IMR-90 (cell line): ENCODE measurements around the gene SEPSECS. TPM values are rescaled to one million over a fixed set of nuclear protein-coding genes. Genes with fewer than 3 reads are reported as not detected.

Source experiments
- ATAC-seq: fragments of 200-7000 bp; cut with Tn5 transposase; 2 replicates; pipeline ENCODE4 v1.9.1; 2020; ENCODE audit warnings: low read depth, mild to moderate bottlenecking, moderate library complexity
- BruUV-seq: library from RNA; stranded (reverse); fragments of 400-500 nt; replicated peaks from 2 replicates; lab custom pipeline; 2021; lab: Mats Ljungman, UMichigan
- CTCF ChIA-PET: fragments of 300-600 bp; formaldehyde crosslinking; extraction: SDS; loops from one replicate; lab custom pipeline; 2021; ENCODE audit warnings: antibody characterized with exemption; lab: Yijun Ruan, JAX
- POLR2A ChIA-PET: fragments of 300-600 bp; sonication (Branson Sonifier 250); formaldehyde crosslinking; loops from one replicate; lab custom pipeline; 2022; ENCODE audit warnings: antibody characterized with exemption; ENCODE audit not compliant: unreplicated experiment; lab: Charles Lee
- DNase-seq: peaks from one replicate; pipeline ENCODE4 v3.0.0; 2013
- H2AFZ ChIP-seq: replicated peaks from 2 replicates; pipeline ENCODE3; 2013; ENCODE audit warnings: low read length, mild to moderate bottlenecking; ENCODE audit not compliant: poor library complexity
- H2AK5ac ChIP-seq: 2 replicates; pipeline ENCODE4 v1.6.1; 2013; ENCODE audit warnings: low read depth, low read length, inconsistent platforms
- H2AK9ac ChIP-seq: replicated peaks from 2 replicates; pipeline ENCODE3; 2013; ENCODE audit warnings: mild to moderate bottlenecking, low read depth, low read length, moderate library complexity; ENCODE audit not compliant: poor library complexity
- H2BK120ac ChIP-seq: 2 replicates; pipeline ENCODE4 v1.6.1; 2013; ENCODE audit warnings: low read depth, low read length, inconsistent platforms
- H2BK15ac ChIP-seq: 3 replicates; pipeline ENCODE4 v1.6.1; 2013; ENCODE audit warnings: low read depth, low read length, inconsistent platforms
- H2BK20ac ChIP-seq: 2 replicates; pipeline ENCODE4 v1.6.1; 2013; ENCODE audit warnings: low read depth, mild to moderate bottlenecking, inconsistent platforms, low read length, moderate library complexity
- H2BK5ac ChIP-seq: 2 replicates; pipeline ENCODE4 v1.6.1; 2013; ENCODE audit warnings: mild to moderate bottlenecking, low read depth, low read length, inconsistent platforms; ENCODE audit not compliant: poor library complexity, severe bottlenecking
- H3K14ac ChIP-seq: replicated peaks from 2 replicates; pipeline ENCODE4 v1.6.1; 2013; ENCODE audit warnings: low read depth, low read length, inconsistent platforms
- H3K18ac ChIP-seq: 2 replicates; pipeline ENCODE4 v1.6.1; 2013; ENCODE audit warnings: low read depth, low read length, control low read depth
- H3K23ac ChIP-seq: 2 replicates; pipeline ENCODE4 v1.6.1; 2013; ENCODE audit warnings: low read depth, low read length, inconsistent platforms
- H3K27ac ChIP-seq: 2 replicates; pipeline ENCODE4 v1.5.1; 2013; ENCODE audit warnings: mild to moderate bottlenecking, control low read depth, low read length; ENCODE audit not compliant: insufficient read depth
- H3K27me3 ChIP-seq: 2 replicates; pipeline ENCODE4 v1.6.1; 2013; ENCODE audit warnings: low read length; ENCODE audit not compliant: control insufficient read depth, insufficient read depth
- H3K36me3 ChIP-seq: 2 replicates; pipeline ENCODE4 v1.6.1; 2013; ENCODE audit warnings: low read length, mixed read lengths; ENCODE audit not compliant: control insufficient read depth, insufficient read depth
- H3K4ac ChIP-seq: 2 replicates; pipeline ENCODE4 v1.6.1; 2013; ENCODE audit warnings: low read depth, low read length, inconsistent platforms
- H3K4me1 ChIP-seq: 2 replicates; pipeline ENCODE4 v1.6.1; 2013; ENCODE audit warnings: low read length, mixed read lengths; ENCODE audit not compliant: control insufficient read depth, insufficient read depth
- H3K4me2 ChIP-seq: 2 replicates; pipeline ENCODE4 v1.6.1; 2013; ENCODE audit warnings: low read depth, mild to moderate bottlenecking, control low read depth, low read length, moderate library complexity
- H3K4me3 ChIP-seq: 2 replicates; pipeline ENCODE4 v1.5.1; 2013; ENCODE audit warnings: low read depth, mild to moderate bottlenecking, control low read depth, low read length, moderate library complexity; ENCODE audit not compliant: insufficient read depth
- H3K56ac ChIP-seq: 2 replicates; pipeline ENCODE4 v1.6.1; 2013; ENCODE audit warnings: low read length, inconsistent platforms; ENCODE audit not compliant: insufficient read depth; ENCODE audit errors: extremely low read depth
- H3K79me1 ChIP-seq, 2 experiments: 2 replicates each; pipeline ENCODE4 v1.6.1; 2013; ENCODE audit warnings: low read length in 2 of 2, inconsistent platforms in 1 of 2, low read depth in 1 of 2
- H3K9ac ChIP-seq: 2 replicates; pipeline ENCODE4 v1.6.1; 2013; ENCODE audit warnings: low read depth, low read length, control low read depth
- H3K9me1 ChIP-seq: 2 replicates; pipeline ENCODE4 v1.6.1; 2013; ENCODE audit warnings: low read length, inconsistent platforms; ENCODE audit not compliant: insufficient read depth
- H3K9me3 ChIP-seq: 2 replicates; pipeline ENCODE4 v1.6.1; 2013; ENCODE audit warnings: low read length; ENCODE audit not compliant: control insufficient read depth, insufficient read depth
- H4K20me1 ChIP-seq: 2 replicates; pipeline ENCODE4 v1.6.1; 2013; ENCODE audit warnings: low read length, inconsistent platforms; ENCODE audit not compliant: insufficient read depth
- H4K5ac ChIP-seq: 2 replicates; pipeline ENCODE4 v1.6.1; 2013; ENCODE audit warnings: mild to moderate bottlenecking, low read depth, low read length, control low read depth
- H4K8ac ChIP-seq, 2 experiments: 2 replicates each; pipeline ENCODE4 v1.6.1; 2013; ENCODE audit warnings: low read depth in 2 of 2, low read length in 2 of 2, control low read depth in 1 of 2, inconsistent platforms in 1 of 2
- H4K91ac ChIP-seq: 2 replicates; pipeline ENCODE4 v1.6.1; 2013; ENCODE audit warnings: low read depth, low read length, inconsistent platforms; ENCODE audit not compliant: insufficient read depth
- BHLHE40 ChIP-seq: fragments of 150-350 bp; IDR thresholded peaks from 2 replicates; pipeline ENCODE4 v1.6.1; 2016; ENCODE audit warnings: mild to moderate bottlenecking, low read depth, low read length
- FOS ChIP-seq: fragments of 150-350 bp; IDR thresholded peaks from 2 replicates; pipeline ENCODE4 v1.6.1; 2016; ENCODE audit warnings: low read depth, low read length
- MAZ ChIP-seq: IDR thresholded peaks from 2 replicates; pipeline ENCODE4 v1.6.1; 2012; ENCODE audit warnings: low read depth, mild to moderate bottlenecking, low read length, improper control_type of control experiment, moderate library complexity, borderline replicate concordance
- MXI1 ChIP-seq: IDR thresholded peaks from 2 replicates; pipeline ENCODE4 v1.6.1; 2012; ENCODE audit warnings: low read depth, mild to moderate bottlenecking, low read length, moderate library complexity, borderline replicate concordance
- NFE2L2 ChIP-seq: fragments of 150-350 bp; IDR thresholded peaks from 2 replicates; pipeline ENCODE4 v1.6.1; 2016; ENCODE audit warnings: low read depth, mild to moderate bottlenecking, low read length
- WGBS, 2 experiments: methylation state at CpG; one replicate each; pipeline versions ENCODE4 v1.1.5 to v1.1.7; 2013; ENCODE audit warnings: missing lambda C conversion rate in 2 of 2; ENCODE audit not compliant: insufficient read length in 1 of 2; ENCODE audit errors: extremely low coverage in 2 of 2; 5-methylcytosine and 5-hydroxymethylcytosine counted together
- dilution Hi-C: fragments of 300-500 bp; cut with HindIII; formaldehyde crosslinking; loops from one replicate; pipeline ENCODE4 v1.14.3; 2018; ENCODE audit warnings: low sequenced_read_pairs; ENCODE audit not compliant: unreplicated experiment
- in situ Hi-C: fragments of 300-500 bp; cut with MboI; formaldehyde crosslinking; loops from 3 replicates; pipeline ENCODE4 v1.14.3; 2019; ENCODE audit warnings: low sequenced_read_pairs, inconsistent platforms, mixed read lengths
- intact Hi-C: fragments of 100-400 bp; cut with micrococcal nuclease; formaldehyde crosslinking; loops from 2 replicates; pipeline ENCODE4 v1.10.0; 2022
- polyA plus RNA-seq, 3 experiments: library from polyadenylated mRNA; depleted of rRNA; stranded (reverse); fragments of >200 nt; gene quantifications; 2 replicates each; pipeline ENCODE4 v1.2.3, GENCODE V29; 2012; ENCODE audit warnings: low replicate concordance in 1 of 3
- total RNA-seq: library from RNA; depleted of rRNA; stranded (reverse); fragments of >200 nt; gene quantifications from 2 replicates; pipeline ENCODE4 v1.2.3, GENCODE V29; 2012

SEPSECS gene
- total and polyA plus RNA-seq, 2 of the 4 experiments (the other 2 are of a cell fraction): 1.7 to 5.0 TPM

- Histone ChIP-seq H3K14ac (no peak overlapping the region), H4K8ac (no peak overlapping the region), H2BK15ac (no peak overlapping the region), H2BK120ac (no peak overlapping the region), H3K36me3 (no peaks in the 10 kb centered on the region), H3K4me2 (no peak overlapping the region), H2AK9ac (no peak overlapping the region), H3K27ac (no peak overlapping the region), H2AK5ac (no peak overlapping the region), H3K9me1 (no peaks in the 10 kb centered on the region), H2BK5ac (no peak overlapping the region), H2AFZ (no peak overlapping the region), H4K20me1 (no peaks in the 10 kb centered on the region), H3K4ac (no peak overlapping the region), H3K23ac (no peak overlapping the region), H3K9ac (no peak overlapping the region), H2BK20ac (no peak overlapping the region), H3K27me3 (peaks cover 37% of the 10 kb centered on the region), H4K91ac (no peak overlapping the region), H3K4me1 (no peaks in the 10 kb centered on the region), H3K4me3 (no peak overlapping the region), H3K79me1 (no peaks in the 10 kb centered on the region), H4K5ac (no peak overlapping the region), H3K18ac (no peak overlapping the region), H3K9me3 (no peaks in the 10 kb centered on the region), H3K56ac (no peak overlapping the region)
- BruUV-seq: no TSS peak
- ATAC-seq: no peak
- ChIA-PET POLR2A (interaction anchor here (0.6 kb wide), 1 partner anchor 14 kb away, joined by 3 read pairs; no protein-coding TSS in a partner anchor), CTCF (no interaction called here)
- dilution Hi-C loops: no loop called here
- intact Hi-C loops: no loop called here
- no peak for TF ChIP-seq NFE2L2
- TF ChIP-seq MXI1: no peak
- TF ChIP-seq MAZ: no peak
- no peak for TF ChIP-seq BHLHE40
- no peak for TF ChIP-seq FOS
- WGBS, 2 experiments: 83% methylated on average over 1 of the region's 4 CpGs; no CpG with 5 or more reads in 1 of the 2 experiments
- DNase-seq: no peak
- in situ Hi-C loops: no loop called here
These were observed 81.7 kb downstream of the SEPSECS start for GRCh38 chr4:25078523-25078922.
